Measurements from ENCODE around the gene FMNL2.

DNA sequence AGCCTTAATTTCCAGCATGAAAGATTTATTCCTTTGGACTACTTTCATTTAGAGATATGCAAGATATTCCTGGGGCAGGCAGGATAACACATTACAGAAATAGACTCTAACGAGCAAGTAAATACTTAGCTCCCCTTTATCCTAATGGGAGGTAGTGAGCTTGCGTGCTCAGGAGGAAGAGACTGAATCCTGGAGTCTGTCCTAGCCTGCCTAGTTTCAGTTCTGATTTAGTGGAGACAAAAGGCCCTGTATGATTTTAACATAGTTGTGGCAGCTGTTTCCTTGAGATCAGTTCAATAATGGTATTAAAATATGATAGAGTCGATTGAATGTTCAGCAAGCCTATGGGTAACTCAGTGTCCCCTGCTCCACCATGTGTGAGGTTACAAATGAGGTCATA, 109.5 kb downstream of the FMNL2 start:
- TF ChIP-seq CTCF (IDR thresholded peaks at IDR 0.05; ENCODE audit: low read depth, low read length, missing input control) (no peak), TAF1 (conservative IDR thresholded peaks at IDR 0.05) (no peak), REST (IDR thresholded peaks at IDR 0.05) (no peak)
